ENCODE measurements around the gene TBRG4.

Gene TBRG4

GRCh38 chr7:45130910-45131309 lies 19.4 kb upstream of the TBRG4 start:
- no peak overlapping the region for H3K27ac ChIP-seq (ENCODE audit: low read depth, low read length)
- no peaks in the 10 kb centered on the region for H3K27me3 ChIP-seq (ENCODE audit: control insufficient read depth, low read length)
- H3K9me3 ChIP-seq (ENCODE audit: control insufficient read depth, insufficient read depth, low read length) = no peaks in the 10 kb centered on the region
- H3K36me3 ChIP-seq (ENCODE audit: control insufficient read depth, low read length) = no peaks in the 10 kb centered on the region
- H3K4me3 ChIP-seq (ENCODE audit: low read length) = no peak overlapping the region
- no peaks in the 10 kb centered on the region for H3F3A ChIP-seq (ENCODE audit: control insufficient read depth, insufficient read depth)
- no peaks in the 10 kb centered on the region for H3K9me2 ChIP-seq (replicated peaks; ENCODE audit: control insufficient read depth, low read length)
- H3K4me2 ChIP-seq (ENCODE audit: low read length) = no peak overlapping the region
- no peaks in the 10 kb centered on the region for H3K79me2 ChIP-seq (ENCODE audit: control insufficient read depth, low read length)
- TF ChIP-seq CTCF (IDR thresholded peaks at IDR 0.05; ENCODE audit: low read depth, low read length, poor library complexity, severe bottlenecking) = no peak
- no peak for TF ChIP-seq EZH2phosphoT487 (IDR thresholded peaks at IDR 0.05; ENCODE audit: borderline replicate concordance, low read length)
- H3K4me1 ChIP-seq (ENCODE audit: control insufficient read depth, low read length) = peaks cover 3% of the 10 kb centered on the region
- no peaks in the 10 kb centered on the region for H4K20me1 ChIP-seq (ENCODE audit: control insufficient read depth, insufficient read depth, low read depth, low read length)

GRCh38 chr7:45129906-45130305 lies 18.4 kb upstream of the TBRG4 start:
- Histone ChIP-seq H3K4me1 (ENCODE audit: control insufficient read depth, low read length) (no peaks in the 10 kb centered on the region), H3K9me2 (replicated peaks; ENCODE audit: control insufficient read depth, low read length) (no peaks in the 10 kb centered on the region), H3K4me2 (ENCODE audit: low read length) (no peak overlapping the region), H3K9me3 (ENCODE audit: control insufficient read depth, insufficient read depth, low read length) (no peaks in the 10 kb centered on the region), H4K20me1 (ENCODE audit: control insufficient read depth, insufficient read depth, low read depth, low read length) (no peaks in the 10 kb centered on the region), H3K79me2 (ENCODE audit: control insufficient read depth, low read length) (no peaks in the 10 kb centered on the region), H3K36me3 (ENCODE audit: control insufficient read depth, low read length) (no peaks in the 10 kb centered on the region), H3K27ac (ENCODE audit: low read depth, low read length) (no peak overlapping the region), H3F3A (ENCODE audit: control insufficient read depth, insufficient read depth) (no peaks in the 10 kb centered on the region), H3K4me3 (ENCODE audit: low read length) (no peak overlapping the region), H3K27me3 (ENCODE audit: control insufficient read depth, low read length) (no peaks in the 10 kb centered on the region)
- TF ChIP-seq CTCF (IDR thresholded peaks at IDR 0.05; ENCODE audit: low read depth, low read length, poor library complexity, severe bottlenecking) = no peak
- no peak for TF ChIP-seq EZH2phosphoT487 (IDR thresholded peaks at IDR 0.05; ENCODE audit: borderline replicate concordance, low read length)

GRCh38 chr7:45129181-45129800 lies 17.8 kb upstream of the TBRG4 start:
- Histone ChIP-seq H3K79me2 (ENCODE audit: control insufficient read depth, low read length) (no peaks in the 10 kb centered on the region), H3K4me1 (ENCODE audit: control insufficient read depth, low read length) (no peaks in the 10 kb centered on the region), H4K20me1 (ENCODE audit: control insufficient read depth, insufficient read depth, low read depth, low read length) (no peaks in the 10 kb centered on the region), H3F3A (ENCODE audit: control insufficient read depth, insufficient read depth) (no peaks in the 10 kb centered on the region), H3K9me2 (replicated peaks; ENCODE audit: control insufficient read depth, low read length) (no peaks in the 10 kb centered on the region), H3K9me3 (ENCODE audit: control insufficient read depth, insufficient read depth, low read length) (no peaks in the 10 kb centered on the region), H3K27ac (ENCODE audit: low read depth, low read length) (no peak overlapping the region), H3K4me3 (ENCODE audit: low read length) (no peak overlapping the region), H3K36me3 (ENCODE audit: control insufficient read depth, low read length) (no peaks in the 10 kb centered on the region), H3K27me3 (ENCODE audit: control insufficient read depth, low read length) (no peaks in the 10 kb centered on the region), H3K4me2 (ENCODE audit: low read length) (no peak overlapping the region)
- TF ChIP-seq CTCF (IDR thresholded peaks at IDR 0.05; ENCODE audit: low read depth, low read length, poor library complexity, severe bottlenecking) (no peak), EZH2phosphoT487 (IDR thresholded peaks at IDR 0.05; ENCODE audit: borderline replicate concordance, low read length) (no peak)
